HG03432 (cell line): Measurements from ENCODE around the gene SYT11.
"Not testable (repeated sequence)": the region's sequence is repeated elsewhere in the genome, so short reads cannot be mapped to it uniquely, and the experiment has no call there.

Source experiments
- ATAC-seq: cut with Tn5 transposase; IDR thresholded peaks from one replicate; pipeline ENCODE4 v1.9.1; 2021; ENCODE audit warnings: mild to moderate bottlenecking, moderate library complexity; ENCODE audit not compliant: unreplicated experiment

SYT11 gene

GRCh38 chr1:155859234-155859829, at the start of gene SYT11:
TSS of gene SYT11 (plus strand) at chr1:155859567. CDS start at chr1:155859762, 195 bp downstream.
- ATAC-seq, result peak; percentile 58

DNA sequence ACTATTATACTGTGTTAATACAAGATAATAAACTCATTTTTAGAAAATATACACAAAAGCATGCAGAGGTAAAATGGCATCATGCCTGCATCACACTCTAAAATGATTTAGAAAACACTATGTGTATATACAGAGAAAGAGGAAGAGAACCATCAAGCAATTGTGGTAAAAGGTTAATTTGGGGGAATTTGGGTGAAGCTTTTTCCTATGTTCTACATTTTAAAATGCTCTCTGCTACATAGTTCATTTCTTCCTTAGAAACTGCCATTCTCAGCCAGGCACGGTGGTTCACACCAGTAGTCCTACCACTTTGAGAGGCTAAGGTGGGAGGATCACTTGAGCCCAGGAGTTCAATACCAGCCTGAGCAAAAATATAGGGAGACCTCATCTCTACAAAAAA, 46.5 kb upstream of the SYT11 start:
- no peak for ATAC-seq

GRCh38 chr1:155813672-155814071, 45.7 kb upstream of the SYT11 start:
- no peak for ATAC-seq

DNA sequence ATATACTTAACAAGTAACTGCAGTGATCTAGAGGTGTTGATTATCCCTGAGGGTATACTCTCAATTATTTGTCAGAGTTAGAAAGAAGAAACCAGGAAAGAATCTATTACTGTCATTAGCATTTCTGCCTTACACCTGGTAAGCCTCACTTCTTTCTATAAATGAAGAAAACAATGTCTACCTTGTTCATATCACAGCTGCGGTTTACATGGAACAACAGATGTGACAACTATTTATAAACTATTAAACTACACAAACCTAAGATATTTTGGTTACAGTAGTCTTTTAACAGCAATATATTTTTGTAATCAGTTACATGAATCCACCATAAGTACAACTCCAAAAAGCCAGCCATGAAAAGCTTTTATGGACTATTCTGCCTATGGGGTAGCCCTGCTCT, 43.0 kb upstream of the SYT11 start:
- no peak for ATAC-seq

DNA sequence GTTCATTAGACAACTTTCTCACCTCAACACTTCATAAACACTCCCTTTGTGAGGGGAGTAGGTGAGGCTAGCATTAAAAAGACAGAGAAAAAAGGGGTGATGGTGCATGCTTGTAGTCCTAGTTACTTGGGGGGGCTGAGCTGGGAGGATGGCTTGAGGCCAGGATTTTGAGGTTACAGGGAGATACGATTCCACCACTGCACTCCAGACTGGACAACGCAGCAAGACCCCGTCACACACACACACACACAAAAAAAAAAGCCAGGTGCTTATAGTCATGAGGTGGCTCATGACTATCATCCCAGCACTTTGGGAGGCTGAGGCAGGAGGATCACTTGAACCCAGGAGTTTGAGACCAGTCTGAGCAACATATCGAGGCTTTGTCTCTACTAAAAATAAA, 31.9 kb upstream of the SYT11 start:
- ATAC-seq, result no peak

DNA sequence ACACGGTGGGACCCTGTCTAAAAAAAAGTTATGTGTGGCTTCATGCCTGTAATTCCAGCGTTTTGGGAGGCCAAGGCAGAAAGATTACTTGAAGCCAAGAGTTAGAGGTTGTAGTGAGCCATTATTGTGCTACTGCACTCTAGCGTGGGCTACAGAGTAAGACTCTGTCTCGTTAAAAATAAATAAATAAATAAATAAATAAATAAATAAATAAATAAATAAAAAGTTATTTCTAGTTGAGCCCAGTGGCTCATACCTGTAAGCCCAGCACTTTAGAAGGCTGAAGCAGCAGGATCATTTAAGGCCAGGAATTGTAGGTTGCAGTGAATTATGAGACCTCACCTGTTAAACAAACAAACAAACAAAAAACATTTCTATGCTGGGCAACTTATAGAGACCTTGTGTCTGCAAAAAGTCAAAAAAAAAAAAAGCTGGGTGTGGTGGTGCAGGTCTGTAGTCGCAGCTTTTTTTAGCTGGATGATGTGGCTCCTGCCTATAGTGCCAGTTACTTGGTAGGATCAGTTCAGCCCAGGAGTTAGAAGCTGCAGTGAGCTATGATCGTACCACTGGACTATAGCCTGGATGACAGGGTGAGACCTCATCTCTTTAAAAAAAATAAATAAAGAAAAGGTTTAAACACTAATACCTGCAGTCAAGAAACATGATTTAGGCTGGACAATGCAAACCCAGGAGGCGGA, 27.9 kb upstream of the SYT11 start:
- no peak for ATAC-seq

DNA sequence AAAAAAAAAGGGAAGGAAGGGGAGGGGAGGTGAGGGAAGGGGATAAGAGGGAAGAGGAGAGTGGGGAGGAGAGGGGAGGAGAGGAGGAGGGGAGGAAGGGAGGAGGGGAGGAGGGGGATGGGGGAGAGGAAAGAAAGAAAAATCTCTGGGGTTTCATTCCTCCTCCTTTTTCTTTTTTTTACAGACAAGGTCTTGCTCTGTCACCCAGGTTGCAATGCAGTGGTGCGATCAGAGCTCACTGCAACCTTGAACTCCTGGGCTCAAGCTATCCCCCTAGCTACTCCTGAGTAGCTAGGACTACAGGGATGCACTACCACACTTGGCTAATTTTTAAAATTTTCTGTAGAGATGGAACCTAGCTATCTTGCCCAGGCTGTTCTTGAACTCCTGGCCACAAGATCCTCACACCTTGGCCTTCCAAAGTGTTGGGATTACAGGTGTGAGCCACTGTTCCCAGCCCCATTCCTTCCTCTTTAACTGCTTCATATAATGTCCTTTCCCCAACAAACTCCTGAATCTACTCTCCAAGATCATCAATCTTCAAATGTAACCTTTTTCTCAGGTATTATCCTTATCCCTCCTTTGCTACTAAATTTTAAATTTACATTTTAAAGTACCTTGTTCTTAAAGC, 25.6 kb upstream of the SYT11 start:
- ATAC-seq, result no peak

- ATAC-seq, result no peak
Measured at GRCh38 chr1:155834296-155834926, 25.0 kb upstream of the SYT11 start.

DNA sequence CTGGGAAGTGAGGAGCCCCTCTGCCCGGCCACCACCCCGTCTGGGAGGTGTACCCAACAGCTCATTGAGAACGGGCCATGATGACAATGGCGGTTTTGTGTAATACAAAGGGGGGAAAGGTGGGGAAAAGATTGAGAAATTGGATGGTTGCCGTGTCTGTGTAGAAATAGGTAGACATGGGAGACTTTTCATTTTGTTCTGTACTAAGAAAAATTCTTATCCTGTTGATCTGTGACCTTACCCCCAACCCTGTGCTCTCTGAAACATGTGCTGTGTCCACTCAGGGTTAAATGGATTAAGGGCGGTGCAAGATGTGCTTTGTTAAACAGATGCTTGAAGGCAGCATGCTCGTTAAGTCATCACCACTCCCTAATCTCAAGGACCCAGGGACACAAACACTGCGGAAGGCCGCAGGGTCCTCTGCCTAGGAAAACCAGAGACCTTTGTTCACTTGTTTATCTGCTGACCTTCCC, 24.4 kb upstream of the SYT11 start:
- not testable (repeated sequence) for ATAC-seq

- no peak for ATAC-seq
Measured at GRCh38 chr1:155835548-155835947, 23.8 kb upstream of the SYT11 start.

- ATAC-seq, result no peak
Measured at GRCh38 chr1:155840386-155840785, 19.0 kb upstream of the SYT11 start.

DNA sequence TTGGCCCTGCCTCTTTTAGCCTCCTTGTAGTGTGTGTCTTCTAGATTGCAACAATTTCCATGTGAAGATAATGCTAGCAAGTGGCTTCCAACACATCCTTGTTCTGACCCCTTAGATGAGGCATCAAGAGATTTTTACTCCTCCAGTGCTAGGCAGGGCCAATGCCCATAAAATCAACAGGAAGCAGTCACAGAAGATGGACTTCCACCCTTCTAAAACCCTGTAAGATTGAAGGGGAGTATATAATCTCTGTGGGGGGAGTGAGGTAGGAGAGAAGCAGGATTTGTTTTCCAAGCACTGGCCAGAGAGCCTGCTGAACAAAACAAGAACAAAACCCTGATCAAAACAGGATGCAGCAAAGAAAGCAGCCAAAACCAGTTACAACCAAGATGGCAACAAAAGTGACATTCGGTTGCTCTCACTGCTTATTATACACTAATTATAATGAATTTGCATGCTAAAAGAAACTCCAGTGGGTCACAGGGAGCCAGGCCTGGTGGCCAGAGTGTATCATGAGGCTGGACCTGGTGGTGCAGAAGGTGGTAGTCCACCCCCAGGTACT, 14.4 kb upstream of the SYT11 start:
- no peak for ATAC-seq

DNA sequence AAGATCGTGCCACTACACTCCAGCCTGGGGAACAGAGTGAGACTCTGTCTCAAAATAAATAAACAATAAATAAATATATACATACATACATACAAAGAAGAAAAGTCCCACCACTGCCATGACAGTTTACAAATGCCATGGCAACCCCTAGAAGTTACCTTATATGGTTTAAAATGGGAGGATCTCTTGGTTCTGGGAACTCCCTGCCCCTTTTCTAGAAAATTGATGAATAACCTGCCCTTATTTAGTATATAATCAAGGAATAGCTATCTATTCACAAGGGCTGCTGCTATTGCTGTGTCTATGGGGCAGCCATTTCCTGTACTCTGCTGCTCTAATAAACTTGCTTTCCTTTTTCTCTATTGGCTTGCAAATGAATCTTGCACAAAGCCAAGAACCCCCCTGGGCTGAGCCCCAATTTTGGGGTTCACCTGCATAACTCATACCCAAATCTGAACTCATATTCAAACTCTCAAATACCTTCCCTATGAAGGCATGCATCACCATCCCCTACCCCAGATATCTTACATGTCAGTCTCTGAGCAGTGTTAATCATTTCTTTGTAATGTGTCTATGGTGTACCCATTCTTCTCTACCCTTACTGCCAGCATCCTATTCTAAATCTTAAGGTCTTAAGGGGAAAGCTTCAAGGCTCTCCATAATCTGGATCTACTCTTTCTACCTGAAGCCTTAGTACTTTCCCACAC, 11.4 kb upstream of the SYT11 start:
- ATAC-seq, result no peak

GRCh38 chr1:155850345-155850744, 9.0 kb upstream of the SYT11 start:
- no peak for ATAC-seq

DNA sequence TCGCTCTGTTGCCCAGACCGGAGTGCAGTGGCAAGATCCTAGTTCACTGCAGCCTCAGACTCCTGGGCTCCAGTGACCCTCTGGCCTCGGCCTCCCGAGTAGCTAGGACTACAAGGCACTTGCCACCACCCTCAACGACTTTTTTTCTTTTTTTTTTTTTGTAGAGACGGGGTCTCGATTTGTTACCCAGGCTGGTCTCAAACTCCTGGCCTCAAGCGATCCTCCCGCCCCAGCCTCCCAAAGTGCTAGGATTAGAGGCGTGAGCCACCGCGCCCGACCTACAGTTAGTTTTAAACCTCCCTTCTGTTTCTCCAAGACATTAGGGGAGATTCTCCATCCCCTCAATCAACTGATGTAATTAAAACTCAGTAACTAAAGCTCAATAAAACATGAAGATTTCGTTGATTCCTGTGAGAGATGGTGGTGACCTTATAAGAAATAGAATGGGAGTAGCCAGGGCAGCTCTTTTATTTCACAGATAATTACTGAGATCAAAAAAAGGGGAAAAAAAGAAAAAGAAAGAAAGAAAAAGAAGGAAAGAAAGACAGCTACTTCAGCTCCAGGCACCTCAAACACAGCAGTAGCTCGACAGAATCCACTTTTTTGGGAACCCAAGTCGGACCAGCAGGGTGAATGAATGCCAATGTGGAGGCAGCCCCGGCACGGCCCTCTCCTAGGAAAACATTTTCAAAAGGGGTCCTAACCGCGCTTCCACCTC, 3.0 kb upstream of the SYT11 start:
- ATAC-seq, result no peak

GRCh38 chr1:155856975-155857930, 2.1 kb upstream of the SYT11 start, which contains the start of gene GON4L:
TSS of gene GON4L (minus strand) at chr1:155857214. CDS start at chr1:155853780, 3,434 bp downstream.
- peak; percentile 61 for ATAC-seq

- peak; percentile 1 for ATAC-seq
Measured at GRCh38 chr1:155858800-155859233, 550 bp upstream of the SYT11 start.
